Measurements from ENCODE around the gene AHCYL2.

DNA sequence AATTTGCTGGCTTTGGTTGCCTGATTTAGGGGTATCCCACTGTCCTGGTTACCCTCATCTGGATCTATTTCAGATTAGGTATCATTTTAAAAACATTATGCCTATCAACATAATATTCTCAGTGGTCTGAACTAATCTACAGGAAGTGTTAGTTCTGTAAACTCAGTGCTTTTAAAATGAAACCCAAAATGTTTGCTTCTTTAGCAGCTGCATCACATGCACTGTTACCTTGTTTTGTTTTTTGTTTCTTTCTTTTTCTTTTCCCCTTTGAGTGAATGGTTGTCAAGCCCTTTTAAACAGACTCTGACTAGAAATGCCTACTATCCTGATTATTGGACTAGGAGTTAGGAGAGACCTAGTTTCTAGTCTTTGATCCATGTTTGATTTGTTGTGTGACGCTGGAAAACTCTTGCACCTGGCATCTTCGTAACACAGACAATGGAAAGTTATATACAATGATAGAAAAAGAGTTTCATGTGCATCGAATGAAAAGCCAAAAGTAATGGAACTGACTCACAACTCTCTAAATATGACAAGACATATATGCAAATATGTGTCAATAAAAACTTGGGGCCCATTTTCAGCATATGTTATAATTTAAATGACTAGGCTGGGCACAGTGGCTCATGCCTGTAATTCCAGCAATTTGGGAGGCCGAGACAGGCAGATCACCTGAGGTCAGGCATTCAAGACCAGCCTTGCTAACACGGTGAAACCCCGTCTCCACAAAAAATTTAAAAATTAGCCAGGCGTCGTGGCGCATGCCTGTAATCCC lies 157.1 kb downstream of the AHCYL2 start:
- TF ChIP-seq, protein P1, sequence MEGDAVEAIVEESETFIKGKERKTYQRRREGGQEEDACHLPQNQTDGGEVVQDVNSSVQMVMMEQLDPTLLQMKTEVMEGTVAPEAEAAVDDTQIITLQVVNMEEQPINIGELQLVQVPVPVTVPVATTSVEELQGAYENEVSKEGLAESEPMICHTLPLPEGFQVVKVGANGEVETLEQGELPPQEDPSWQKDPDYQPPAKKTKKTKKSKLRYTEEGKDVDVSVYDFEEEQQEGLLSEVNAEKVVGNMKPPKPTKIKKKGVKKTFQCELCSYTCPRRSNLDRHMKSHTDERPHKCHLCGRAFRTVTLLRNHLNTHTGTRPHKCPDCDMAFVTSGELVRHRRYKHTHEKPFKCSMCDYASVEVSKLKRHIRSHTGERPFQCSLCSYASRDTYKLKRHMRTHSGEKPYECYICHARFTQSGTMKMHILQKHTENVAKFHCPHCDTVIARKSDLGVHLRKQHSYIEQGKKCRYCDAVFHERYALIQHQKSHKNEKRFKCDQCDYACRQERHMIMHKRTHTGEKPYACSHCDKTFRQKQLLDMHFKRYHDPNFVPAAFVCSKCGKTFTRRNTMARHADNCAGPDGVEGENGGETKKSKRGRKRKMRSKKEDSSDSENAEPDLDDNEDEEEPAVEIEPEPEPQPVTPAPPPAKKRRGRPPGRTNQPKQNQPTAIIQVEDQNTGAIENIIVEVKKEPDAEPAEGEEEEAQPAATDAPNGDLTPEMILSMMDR (IDR thresholded peaks at IDR 0.05 in 4 of 5, conservative IDR thresholded peaks at IDR 0.05 in 1 of 5), result no peak
- no peak for TF ChIP-seq POLR2A (IDR thresholded peaks at IDR 0.05)

Measured in gastrocnemius medialis (tissue), 4 donors.